ENCODE results near the gene CDSN. TPM values are rescaled to one million over a fixed set of nuclear protein-coding genes. Genes with fewer than 3 reads are reported as not detected.

CDSN gene
- total RNA-seq, 2 experiments from 2014 or later, result not detected

GRCh38 chr6:31138982-31139381 is 18.7 kb upstream of the CDSN start, which contains the start of gene PSORS1C2:
Gene PSORS1C2, minus strand, starts transcription at chr6:31139066. Its CDS starts 40 bp downstream, at chr6:31139026.
- ATAC-seq (ENCODE audit: low read depth) (no peak), DNase-seq (no peak)
- peaks cover 4% of the 10 kb centered on the region for H3K36me3 Mint-ChIP-seq
- no peaks in the 10 kb centered on the region for H3K9me3 Mint-ChIP-seq
- POLR2A ChIA-PET, result interaction anchor here (1.1 kb wide), 1 partner anchor 19 kb away, joined by 4 read pairs; the partner anchor contains the start of genes CCHCR1 and TCF19
- peaks cover 4% of the 10 kb centered on the region for H3K27me3 Mint-ChIP-seq
- no peak within 1 kb of the TSS for H3K27ac Mint-ChIP-seq
- H3K4me1 Mint-ChIP-seq, result peaks cover 6% of the 10 kb centered on the region
- peak within 1 kb of the TSS; percentile 84 for H3K4me3 Mint-ChIP-seq

GRCh38 chr6:31135710-31136109 is 15.5 kb upstream of the CDSN start:
- Mint-ChIP-seq H3K27me3 (peaks cover 4% of the 10 kb centered on the region), H3K4me1 (peaks cover 6% of the 10 kb centered on the region), H3K4me3 (no peak overlapping the region), H3K9me3 (no peaks in the 10 kb centered on the region), H3K36me3 (no peaks in the 10 kb centered on the region), H3K27ac (no peak overlapping the region)
- no peak for ATAC-seq (ENCODE audit: low read depth)
- POLR2A ChIA-PET, result interaction anchor here (0.6 kb wide), 1 partner anchor 24 kb away, joined by 5 read pairs; no protein-coding TSS in a partner anchor
- DNase-seq, result no peak

DNA sequence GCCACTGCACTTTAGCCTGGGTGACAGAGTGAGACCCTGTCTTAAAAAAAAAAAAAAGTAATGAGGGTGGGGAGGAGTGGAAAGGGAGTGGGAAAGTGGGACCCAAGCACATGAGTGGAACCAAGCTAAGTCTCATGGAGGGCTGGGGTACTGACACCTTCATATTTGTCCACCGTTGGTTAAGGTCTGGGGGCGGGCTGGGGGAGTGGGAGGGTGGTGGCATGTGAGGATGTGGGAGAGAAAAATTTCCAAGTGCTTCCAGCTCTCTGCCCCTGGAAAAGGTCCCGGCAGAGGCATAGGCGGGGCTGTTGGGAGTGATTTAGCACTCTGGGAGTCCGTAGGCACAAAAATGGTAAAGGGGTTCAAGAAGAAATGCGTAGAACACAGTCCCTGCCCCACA is 12.6 kb upstream of the CDSN start:
- no peaks in the 10 kb centered on the region for H3K9me3 Mint-ChIP-seq
- peaks cover 7% of the 10 kb centered on the region for H3K4me1 Mint-ChIP-seq
- no peak overlapping the region for H3K4me3 Mint-ChIP-seq
- H3K36me3 Mint-ChIP-seq, result no peaks in the 10 kb centered on the region
- ATAC-seq (ENCODE audit: low read depth), result no peak
- H3K27me3 Mint-ChIP-seq, result peaks cover 10% of the 10 kb centered on the region
- DNase-seq, result no peak
- H3K27ac Mint-ChIP-seq, result no peak overlapping the region
- POLR2A ChIA-PET, result no interaction called here

DNA sequence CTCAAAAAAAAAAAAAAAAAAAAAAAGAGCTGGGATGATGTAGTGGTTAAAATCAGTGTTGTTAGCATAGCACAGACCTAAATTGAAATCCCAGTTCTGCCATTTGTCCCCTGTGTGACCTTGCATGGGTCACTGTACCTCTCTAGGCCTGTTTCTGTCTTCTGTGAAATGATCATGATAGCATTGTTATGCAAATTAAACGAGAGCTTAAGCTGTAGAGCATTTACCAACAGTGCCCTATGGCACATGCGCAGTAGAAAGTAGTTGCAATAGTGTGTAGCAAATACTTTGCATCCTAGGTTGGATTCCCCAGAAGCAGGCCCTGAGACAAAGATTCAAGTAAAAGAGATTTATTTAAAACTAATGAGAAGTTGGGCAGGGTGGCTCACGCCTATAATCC is 11.3 kb upstream of the CDSN start:
- H3K4me1 Mint-ChIP-seq, result peaks cover 3% of the 10 kb centered on the region
- ATAC-seq (ENCODE audit: low read depth) (no peak), DNase-seq (no peak)
- no peak overlapping the region for H3K4me3 Mint-ChIP-seq
- POLR2A ChIA-PET, result no interaction called here
- no peaks in the 10 kb centered on the region for H3K9me3 Mint-ChIP-seq
- peaks cover 10% of the 10 kb centered on the region for H3K27me3 Mint-ChIP-seq
- H3K36me3 Mint-ChIP-seq, result no peaks in the 10 kb centered on the region
- H3K27ac Mint-ChIP-seq, result no peak overlapping the region

DNA sequence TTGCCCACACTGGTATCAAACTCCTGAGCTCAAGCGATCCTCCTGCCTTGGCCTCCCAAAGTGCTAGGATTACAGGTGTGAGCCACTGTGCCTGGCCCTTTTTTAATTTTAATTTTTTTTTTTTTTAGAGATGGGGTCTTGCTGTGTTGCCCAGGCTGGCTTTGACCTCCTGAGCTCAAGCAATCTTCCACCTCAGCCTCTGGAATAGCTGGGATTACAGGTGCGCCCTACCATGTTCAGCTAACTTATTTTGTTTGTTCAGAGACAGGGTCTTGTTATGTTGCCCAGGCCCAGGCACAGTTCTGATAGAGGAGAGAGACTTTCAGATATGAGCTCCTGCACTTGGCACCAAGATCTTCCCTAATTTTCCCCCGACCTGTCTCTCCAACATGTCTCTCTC is 10.5 kb upstream of the CDSN start:
- DNase-seq (no peak), ATAC-seq (ENCODE audit: low read depth) (no peak)
- no peak overlapping the region for H3K27ac Mint-ChIP-seq
- no peaks in the 10 kb centered on the region for H3K36me3 Mint-ChIP-seq
- H3K4me3 Mint-ChIP-seq, result no peak overlapping the region
- H3K9me3 Mint-ChIP-seq, result no peaks in the 10 kb centered on the region
- POLR2A ChIA-PET, result no interaction called here
- peaks cover 3% of the 10 kb centered on the region for H3K4me1 Mint-ChIP-seq
- peaks cover 10% of the 10 kb centered on the region for H3K27me3 Mint-ChIP-seq

DNA sequence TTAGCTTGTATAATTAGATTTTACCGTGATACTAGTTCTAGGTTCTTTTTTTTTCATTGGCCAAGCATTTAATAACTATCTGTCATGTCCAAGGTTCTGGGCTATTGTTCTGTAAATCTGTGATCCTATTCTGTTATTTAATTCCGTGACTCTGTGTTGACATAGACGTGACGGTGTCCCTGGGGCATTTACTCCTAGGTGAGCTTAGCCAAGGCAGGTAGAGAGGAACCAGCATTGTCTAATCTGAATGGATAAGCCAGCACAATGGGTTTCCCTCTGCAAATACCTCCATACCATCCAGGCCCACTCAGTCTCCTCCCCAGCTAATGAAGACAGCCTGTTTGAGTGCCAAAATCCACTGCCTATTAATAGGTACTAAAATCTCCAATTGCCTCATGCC is 8.9 kb upstream of the CDSN start:
- H3K4me1 Mint-ChIP-seq, result peaks cover 3% of the 10 kb centered on the region
- no peak overlapping the region for H3K4me3 Mint-ChIP-seq
- DNase-seq (no peak), ATAC-seq (ENCODE audit: low read depth) (no peak)
- no peaks in the 10 kb centered on the region for H3K36me3 Mint-ChIP-seq
- H3K27me3 Mint-ChIP-seq, result peaks cover 9% of the 10 kb centered on the region
- no peaks in the 10 kb centered on the region for H3K9me3 Mint-ChIP-seq
- no peak overlapping the region for H3K27ac Mint-ChIP-seq
- POLR2A ChIA-PET, result interaction anchor here (1.2 kb wide), 1 partner anchor 8 kb away, joined by 3 read pairs; no protein-coding TSS in a partner anchor

- POLR2A ChIA-PET, result no interaction called here
- Mint-ChIP-seq H3K36me3 (no peaks in the 10 kb centered on the region), H3K9me3 (no peaks in the 10 kb centered on the region), H3K4me3 (no peak overlapping the region), H3K27ac (no peak overlapping the region), H3K27me3 (peaks cover 11% of the 10 kb centered on the region), H3K4me1 (peaks cover 3% of the 10 kb centered on the region)
- peak; percentile 72 for DNase-seq
- peak; percentile 65 for ATAC-seq (ENCODE audit: low read depth)
Measured at GRCh38 chr6:31128093-31128676, 7.9 kb upstream of the CDSN start.

DNA sequence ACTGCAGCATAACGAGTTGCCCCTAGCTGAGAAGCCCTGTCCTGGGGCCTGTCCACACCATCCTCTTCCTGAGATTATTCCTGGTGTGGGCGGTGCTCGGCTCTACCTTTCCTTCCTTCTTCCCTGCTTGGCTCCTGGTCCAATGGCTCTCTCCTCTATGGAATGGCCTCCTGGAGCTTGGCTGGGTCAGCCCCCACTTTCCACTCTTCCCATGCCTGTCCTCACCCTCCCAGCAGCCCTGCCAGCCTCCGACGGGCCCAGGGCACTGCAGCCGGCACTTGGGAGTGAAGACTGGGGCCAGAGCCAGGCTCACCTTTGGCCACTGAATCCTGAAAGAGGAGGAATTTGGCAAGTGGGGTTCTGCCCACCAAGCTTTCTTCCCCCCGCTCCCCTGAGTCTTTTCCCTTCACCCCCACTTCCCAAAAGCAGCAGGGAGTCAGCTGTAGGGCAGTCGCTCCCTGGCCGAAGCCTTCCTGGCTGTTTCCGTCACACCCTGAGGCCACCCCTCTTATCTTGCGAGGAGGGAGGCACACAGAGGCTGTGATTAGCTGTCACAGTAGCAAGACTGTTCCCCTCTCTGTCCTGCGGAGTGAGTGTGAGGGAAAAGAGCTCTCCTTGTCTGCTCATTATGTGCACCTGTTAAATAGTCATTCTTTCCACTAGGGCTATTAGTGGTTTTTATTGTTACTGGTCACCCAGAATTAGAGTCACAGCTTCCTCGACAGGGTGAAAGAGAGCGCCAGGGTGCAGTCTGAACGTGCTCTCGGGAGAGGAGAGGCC is 6.3 kb upstream of the CDSN start:
- Mint-ChIP-seq H3K4me1 (peaks cover 3% of the 10 kb centered on the region), H3K36me3 (no peaks in the 10 kb centered on the region), H3K27ac (no peak overlapping the region), H3K27me3 (peaks cover 11% of the 10 kb centered on the region), H3K4me3 (no peak overlapping the region), H3K9me3 (no peaks in the 10 kb centered on the region)
- POLR2A ChIA-PET, result no interaction called here
- no peak for DNase-seq
- no peak for ATAC-seq (ENCODE audit: low read depth)

DNA sequence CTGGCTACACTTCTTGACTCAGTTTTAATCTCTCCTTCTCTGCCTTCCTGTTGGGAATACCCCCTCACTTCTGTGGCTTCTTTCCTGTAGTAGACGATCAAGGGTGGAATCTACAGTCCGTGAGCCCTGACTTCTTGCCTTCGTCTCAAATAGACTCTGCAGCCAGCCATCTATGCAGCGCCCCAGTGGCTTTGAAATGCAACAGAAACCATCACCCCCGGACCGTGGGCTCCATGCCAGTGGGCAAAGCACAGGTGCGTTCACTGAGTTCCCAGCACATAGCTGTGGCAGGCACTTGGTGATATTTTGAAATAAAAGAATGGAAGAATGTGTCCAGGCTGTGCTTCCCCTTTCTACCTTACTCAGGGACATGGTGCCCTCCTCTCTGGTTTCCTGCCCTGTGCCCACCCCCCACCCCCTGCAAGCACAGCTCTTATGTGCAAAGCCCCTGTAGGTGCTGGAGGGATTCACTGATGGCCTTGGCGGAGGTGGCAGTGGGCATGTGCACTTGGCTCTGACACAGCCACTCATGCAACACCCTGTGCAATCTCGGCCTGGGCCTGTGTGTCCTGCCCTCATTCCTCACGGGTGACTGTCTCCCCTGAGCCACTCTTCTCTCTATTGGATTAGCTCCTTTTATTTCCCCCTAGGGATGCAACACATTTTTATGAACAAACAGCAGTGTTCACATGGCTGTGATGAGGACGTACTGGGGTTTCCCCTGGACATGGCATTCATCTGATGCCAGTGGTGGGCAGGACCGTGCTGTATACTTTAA is 5.5 kb upstream of the CDSN start:
- Mint-ChIP-seq H3K36me3 (no peaks in the 10 kb centered on the region), H3K4me3 (no peak overlapping the region), H3K9me3 (no peaks in the 10 kb centered on the region), H3K27me3 (peaks cover 11% of the 10 kb centered on the region), H3K4me1 (peaks cover 3% of the 10 kb centered on the region), H3K27ac (no peak overlapping the region)
- POLR2A ChIA-PET, result no interaction called here
- no peak for DNase-seq
- ATAC-seq (ENCODE audit: low read depth), result no peak

DNA sequence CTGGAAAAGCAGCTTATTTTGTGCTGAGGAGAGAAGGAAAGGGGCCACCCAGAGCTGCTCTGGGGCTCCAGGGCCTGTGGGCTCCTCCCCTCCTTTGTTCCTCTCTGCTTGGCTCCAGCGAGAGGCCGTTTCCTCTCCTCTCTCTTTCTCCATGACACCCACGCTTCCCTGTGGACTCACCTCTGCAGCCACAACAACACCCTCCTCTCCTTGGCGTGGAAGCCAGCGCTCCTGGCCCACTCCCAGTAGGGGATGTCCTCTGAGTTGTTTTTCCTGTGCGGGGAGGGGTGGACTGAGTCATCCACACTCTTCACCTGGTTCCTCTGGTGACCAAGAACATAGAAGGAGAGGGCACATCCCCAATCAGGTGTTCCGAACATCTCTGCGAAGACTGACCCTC is 4.9 kb upstream of the CDSN start:
- H3K27ac Mint-ChIP-seq, result no peak overlapping the region
- no peak for DNase-seq
- no peaks in the 10 kb centered on the region for H3K9me3 Mint-ChIP-seq
- H3K4me1 Mint-ChIP-seq, result peaks cover 3% of the 10 kb centered on the region
- POLR2A ChIA-PET, result no interaction called here
- no peak overlapping the region for H3K4me3 Mint-ChIP-seq
- no peaks in the 10 kb centered on the region for H3K36me3 Mint-ChIP-seq
- ATAC-seq (ENCODE audit: low read depth), result no peak
- peaks cover 11% of the 10 kb centered on the region for H3K27me3 Mint-ChIP-seq

DNA sequence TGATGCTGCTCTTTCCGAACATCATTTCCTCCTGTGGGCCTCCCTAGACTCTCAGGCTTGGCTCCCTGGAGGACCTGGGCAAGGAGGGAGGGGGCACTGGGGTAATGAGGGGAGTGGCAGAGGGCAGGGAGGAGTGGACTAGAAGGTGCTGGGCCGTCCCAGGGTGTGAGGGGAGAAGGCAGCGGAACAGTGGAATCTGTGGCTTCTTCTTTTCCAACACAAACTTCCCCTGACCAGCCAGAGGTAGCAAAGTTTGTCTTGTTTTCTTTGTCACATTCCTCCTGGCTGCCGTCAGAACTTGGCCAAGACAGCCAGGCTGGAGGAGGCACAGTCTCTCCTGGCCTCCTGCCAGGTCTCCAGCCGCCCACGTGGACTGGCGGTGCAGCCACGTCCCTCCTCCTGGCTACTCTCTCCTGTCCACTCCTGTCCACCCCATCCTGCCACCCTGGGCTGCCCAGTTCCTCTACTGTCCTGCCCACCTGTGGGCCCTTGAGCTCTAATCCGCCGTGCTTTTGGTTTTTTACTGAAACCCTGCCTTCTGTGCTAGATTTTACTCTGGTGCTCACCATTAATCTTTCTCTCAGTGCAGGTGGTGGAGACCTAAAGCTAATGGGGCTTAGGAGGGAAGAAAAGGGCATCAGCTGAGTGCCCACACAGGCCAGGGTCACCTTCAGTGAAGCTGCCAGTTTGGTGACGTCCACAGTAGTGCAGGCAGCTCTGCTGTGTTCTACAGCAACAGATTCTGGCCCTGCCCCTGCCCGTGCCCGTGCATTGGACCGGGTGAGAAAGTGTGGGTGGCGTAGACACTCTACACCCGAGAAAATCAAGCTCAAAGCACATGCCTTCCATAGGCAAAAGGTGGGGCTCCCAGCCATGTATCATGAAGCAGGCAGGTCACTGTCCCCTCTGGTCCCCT is 2.8 kb upstream of the CDSN start:
- no peak for DNase-seq

GRCh38 chr6:31121131-31121790 is 1.0 kb upstream of the CDSN start:
- H3K27me3 Mint-ChIP-seq, result peaks cover 2% of the 10 kb centered on the region

More for the DNA sequence above, 2.8 kb upstream of the CDSN start:
- POLR2A ChIA-PET, result no interaction called here
- H3K4me1 Mint-ChIP-seq, result peaks cover 3% of the 10 kb centered on the region
- no peak for ATAC-seq (ENCODE audit: low read depth)
- H3K36me3 Mint-ChIP-seq, result no peaks in the 10 kb centered on the region
- H3K27ac Mint-ChIP-seq, result no peak overlapping the region
- H3K27me3 Mint-ChIP-seq, result peaks cover 5% of the 10 kb centered on the region
- no peak overlapping the region for H3K4me3 Mint-ChIP-seq
- no peaks in the 10 kb centered on the region for H3K9me3 Mint-ChIP-seq

More at GRCh38 chr6:31121131-31121790, 1.0 kb upstream of the CDSN start:
- Mint-ChIP-seq H3K27ac (no peak overlapping the region), H3K4me3 (no peak overlapping the region), H3K9me3 (no peaks in the 10 kb centered on the region), H3K4me1 (no peaks in the 10 kb centered on the region), H3K36me3 (no peaks in the 10 kb centered on the region)
- no peak for ATAC-seq (ENCODE audit: low read depth)
- no peak for DNase-seq
- POLR2A ChIA-PET, result interaction anchor here (0.7 kb wide), 1 partner anchor 8 kb away, joined by 3 read pairs; no protein-coding TSS in a partner anchor

Data from activated naive CD8-positive, alpha-beta T cell treated with anti-CD3 and anti-CD28 coated beads, Interleukin-2, amount 10 ng/mL, durations not matched to agents 7 days and 5 days (primary cell).